KMS-11 (cell line): ENCODE data around the gene BPIFB1.

Experiments
- H2AFZ ChIP-seq: fragments of 200-600 bp; sonication (generic); 2 replicates; pipeline ENCODE4 v1.6.1; 2016; ENCODE audit warnings: antibody characterized with exemption, mixed run types, low read depth
- H3K27ac ChIP-seq: fragments of 200-600 bp; sonication (generic); 2 replicates; pipeline ENCODE4 v1.6.1; 2016; ENCODE audit warnings: mild to moderate bottlenecking, mixed run types
- H3K27me3 ChIP-seq: fragments of 200-600 bp; sonication (generic); 2 replicates; pipeline ENCODE4 v1.6.1; 2017; ENCODE audit warnings: mild to moderate bottlenecking, low read depth, mixed run types, moderate library complexity; ENCODE audit not compliant: insufficient read depth
- H3K36me3 ChIP-seq: fragments of 200-600 bp; sonication (generic); 2 replicates; pipeline ENCODE4 v1.6.1; 2017; ENCODE audit warnings: mild to moderate bottlenecking, mixed run types; ENCODE audit not compliant: insufficient read depth
- H3K4me1 ChIP-seq: fragments of 200-600 bp; sonication (generic); 2 replicates; pipeline ENCODE4 v1.6.1; 2016; ENCODE audit warnings: mild to moderate bottlenecking, low read depth, mixed run types; ENCODE audit not compliant: poor library complexity, severe bottlenecking
- H3K4me2 ChIP-seq: fragments of 200-600 bp; sonication (generic); 2 replicates; pipeline ENCODE4 v1.7.0; 2016; ENCODE audit warnings: mild to moderate bottlenecking, mixed run types
- H3K4me3 ChIP-seq: fragments of 200-600 bp; sonication (generic); IDR thresholded peaks from 2 replicates; pipeline ENCODE4 v1.6.1; 2017; ENCODE audit warnings: low read depth, low read length, mixed read lengths; ENCODE audit not compliant: insufficient read depth
- H3K79me2 ChIP-seq: fragments of 200-600 bp; sonication (generic); 2 replicates; pipeline ENCODE4 v1.6.1; 2016; ENCODE audit warnings: low read depth, mixed run types; ENCODE audit not compliant: insufficient read depth
- H3K9ac ChIP-seq: fragments of 200-600 bp; sonication (generic); 2 replicates; pipeline ENCODE4 v1.6.1; 2016; ENCODE audit warnings: mild to moderate bottlenecking, mixed run types
- H4K20me1 ChIP-seq: fragments of 200-600 bp; sonication (generic); 2 replicates; pipeline ENCODE4 v1.6.1; 2016; ENCODE audit warnings: mild to moderate bottlenecking, mixed run types; ENCODE audit not compliant: insufficient read depth
- CTCF ChIP-seq: fragments of 200-600 bp; sonication (generic); conservative IDR thresholded peaks from 2 replicates; pipeline ENCODE4 v1.6.1; 2017; ENCODE audit warnings: low read depth, mild to moderate bottlenecking, antibody characterized with exemption, low read length, moderate library complexity, mixed read lengths

Gene BPIFB1

DNA sequence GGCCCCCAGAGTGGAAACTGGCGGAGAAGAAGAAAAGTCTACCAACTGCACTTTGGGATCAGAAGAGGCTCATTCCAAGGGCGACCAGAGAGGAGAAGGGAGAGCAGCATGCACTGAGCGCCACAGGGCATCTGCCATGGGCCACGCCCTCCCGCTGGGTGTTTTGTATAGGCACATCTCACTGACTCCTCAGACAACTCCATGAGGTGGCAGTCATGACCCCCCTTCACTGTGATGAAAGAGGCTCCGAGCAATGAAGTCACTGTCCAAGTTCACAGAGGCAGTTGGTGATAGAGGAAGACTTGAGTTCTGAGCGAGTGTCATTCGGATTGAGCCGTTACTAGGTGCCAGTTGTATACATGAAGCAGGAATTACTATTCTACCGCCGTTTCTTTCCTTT is 15.4 kb downstream of the BPIFB1 start:
- TF ChIP-seq CTCF = no peak
- H3K27me3 ChIP-seq = peaks cover 3% of the 10 kb centered on the region
- H3K79me2 ChIP-seq = no peaks in the 10 kb centered on the region
- H3K4me3 ChIP-seq = no peak overlapping the region
- H3K4me1 ChIP-seq = no peaks in the 10 kb centered on the region
- H3K9ac ChIP-seq = no peak overlapping the region
- no peak overlapping the region for H2AFZ ChIP-seq
- no peak overlapping the region for H3K4me2 ChIP-seq
- no peaks in the 10 kb centered on the region for H3K36me3 ChIP-seq
- no peaks in the 10 kb centered on the region for H4K20me1 ChIP-seq
- no peak overlapping the region for H3K27ac ChIP-seq

DNA sequence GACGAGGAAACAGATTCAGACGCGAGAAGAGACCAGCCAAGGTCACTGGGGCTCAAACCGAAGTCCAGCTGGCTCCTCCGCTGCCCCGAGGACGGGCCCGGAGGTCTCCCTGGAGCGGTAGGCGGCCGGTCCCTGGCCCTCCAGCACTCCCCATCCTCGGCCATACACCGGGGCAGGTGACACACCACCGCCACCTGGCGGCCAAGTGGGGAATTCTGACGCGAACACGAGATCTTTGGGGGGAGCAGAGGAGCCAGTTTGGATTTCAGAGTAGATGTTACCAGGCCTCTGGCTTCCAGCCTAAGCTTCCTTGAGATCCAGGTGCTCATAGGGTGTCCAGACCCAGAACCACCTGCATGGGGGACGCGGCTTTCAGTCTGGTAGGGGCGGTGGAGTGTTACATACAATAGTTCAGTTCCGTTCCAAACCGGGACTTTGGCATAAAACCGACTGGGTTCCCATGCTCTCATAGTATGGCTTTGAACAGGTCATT is 16.1 kb downstream of the BPIFB1 start:
- TF ChIP-seq CTCF = peak; percentile 97
- no peak overlapping the region for H3K4me3 ChIP-seq
- H3K9ac ChIP-seq = no peak overlapping the region
- H3K4me1 ChIP-seq = no peaks in the 10 kb centered on the region
- H3K27ac ChIP-seq = no peak overlapping the region
- H4K20me1 ChIP-seq = no peaks in the 10 kb centered on the region
- H3K79me2 ChIP-seq = no peaks in the 10 kb centered on the region
- peaks cover 3% of the 10 kb centered on the region for H3K27me3 ChIP-seq
- H3K36me3 ChIP-seq = no peaks in the 10 kb centered on the region
- H2AFZ ChIP-seq = no peak overlapping the region
- no peak overlapping the region for H3K4me2 ChIP-seq

GRCh38 chr20:33301192-33301930 is 18.3 kb downstream of the BPIFB1 start:
- Histone ChIP-seq H3K27me3 (no peaks in the 10 kb centered on the region; the same call in 1 of the 2 replicates), H2AFZ (no peak overlapping the region), H3K79me2 (no peaks in the 10 kb centered on the region), H3K9ac (no peak overlapping the region), H4K20me1 (no peaks in the 10 kb centered on the region), H3K36me3 (no peaks in the 10 kb centered on the region), H3K4me2 (no peak overlapping the region), H3K27ac (no peak overlapping the region), H3K4me3 (no peak overlapping the region), H3K4me1 (no peaks in the 10 kb centered on the region)
- TF ChIP-seq CTCF = no peak

DNA sequence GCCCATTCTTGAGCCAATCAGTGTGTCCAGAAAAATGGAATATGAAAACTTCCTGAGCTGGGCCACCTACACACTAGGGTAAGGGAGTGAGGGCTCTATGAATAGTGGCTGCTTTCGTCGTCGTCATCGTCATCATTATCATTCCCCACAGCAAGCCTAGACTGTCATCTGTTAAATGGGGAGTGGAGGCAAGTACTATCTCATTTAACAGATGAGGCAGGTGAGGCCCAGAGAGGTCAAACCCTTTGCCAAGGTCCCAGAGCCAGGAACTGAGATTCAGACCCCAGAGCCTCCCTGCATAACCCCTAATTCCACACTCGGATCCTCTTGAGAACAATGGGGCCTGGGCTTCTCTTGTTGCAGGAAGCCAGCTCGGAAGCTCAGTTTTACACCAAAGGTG is 20.6 kb downstream of the BPIFB1 start:
- H3K27ac ChIP-seq = no peak overlapping the region
- H4K20me1 ChIP-seq = no peaks in the 10 kb centered on the region
- H3K36me3 ChIP-seq = no peaks in the 10 kb centered on the region
- H3K9ac ChIP-seq = no peak overlapping the region
- H3K4me3 ChIP-seq = no peak overlapping the region
- no peaks in the 10 kb centered on the region for H3K79me2 ChIP-seq
- H2AFZ ChIP-seq = no peak overlapping the region
- H3K27me3 ChIP-seq = no peaks in the 10 kb centered on the region
- no peaks in the 10 kb centered on the region for H3K4me1 ChIP-seq
- H3K4me2 ChIP-seq = no peak overlapping the region
- no peak for TF ChIP-seq CTCF
